KOPT-K1 (cell line): Measurements from ENCODE around the gene EFNA2.
"Not testable (repeated sequence)": the region's sequence is repeated elsewhere in the genome, so short reads cannot be mapped to it uniquely, and the experiment has no call there.

Experiments
- H3K27ac ChIP-seq: fragments of 200-600 bp; sonication (generic); 2 replicates; pipeline ENCODE4 v1.5.1; 2016; ENCODE audit warnings: antibody characterized with exemption, mild to moderate bottlenecking, low read depth, low read length; ENCODE audit not compliant: poor library complexity, severe bottlenecking
- H3K36me3 ChIP-seq: fragments of 200-600 bp; sonication (generic); 2 replicates; pipeline ENCODE4 v1.5.1; 2017; ENCODE audit warnings: antibody characterized with exemption, mild to moderate bottlenecking, low read length, moderate library complexity; ENCODE audit not compliant: insufficient read depth
- H3K9me3 ChIP-seq: fragments of 200-600 bp; sonication (generic); 2 replicates; pipeline ENCODE4 v1.5.1; 2017; ENCODE audit warnings: antibody characterized with exemption, low read length, mild to moderate bottlenecking; ENCODE audit not compliant: insufficient read depth, poor library complexity, severe bottlenecking

EFNA2 gene

GRCh38 chr19:1317274-1318003, 31.8 kb downstream of the EFNA2 start:
- Histone ChIP-seq H3K9me3 (no peaks in the 10 kb centered on the region), H3K27ac (no peak overlapping the region), H3K36me3 (no peaks in the 10 kb centered on the region)

- Histone ChIP-seq H3K27ac (no peak overlapping the region), H3K36me3 (no peaks in the 10 kb centered on the region), H3K9me3 (no peaks in the 10 kb centered on the region)
Observed at GRCh38 chr19:1318678-1319471, 33.2 kb downstream of the EFNA2 start.

- not testable (repeated sequence) for H3K9me3 ChIP-seq, H3K36me3 ChIP-seq, H3K27ac ChIP-seq
Observed at GRCh38 chr19:1320282-1320650, 34.6 kb downstream of the EFNA2 start.

GRCh38 chr19:1321539-1321938, 35.9 kb downstream of the EFNA2 start:
- Histone ChIP-seq H3K27ac (no peak overlapping the region), H3K9me3 (no peaks in the 10 kb centered on the region), H3K36me3 (no peaks in the 10 kb centered on the region)

- H3K27ac ChIP-seq: no peak overlapping the region
- H3K9me3 ChIP-seq: no peaks in the 10 kb centered on the region
- no peaks in the 10 kb centered on the region for H3K36me3 ChIP-seq
Observed at GRCh38 chr19:1322198-1322981, 36.7 kb downstream of the EFNA2 start.

- H3K9me3 ChIP-seq: no peaks in the 10 kb centered on the region
- H3K36me3 ChIP-seq: no peaks in the 10 kb centered on the region
- no peak overlapping the region for H3K27ac ChIP-seq
Observed at GRCh38 chr19:1324249-1324805, 38.7 kb downstream of the EFNA2 start.

GRCh38 chr19:1324806-1325567, 39.3 kb downstream of the EFNA2 start:
- no peaks in the 10 kb centered on the region for H3K9me3 ChIP-seq
- no peaks in the 10 kb centered on the region for H3K36me3 ChIP-seq
- H3K27ac ChIP-seq: no peak overlapping the region

GRCh38 chr19:1325568-1326294, 40.1 kb downstream of the EFNA2 start:
- no peaks in the 10 kb centered on the region for H3K36me3 ChIP-seq
- no peak overlapping the region for H3K27ac ChIP-seq
- no peaks in the 10 kb centered on the region for H3K9me3 ChIP-seq

GRCh38 chr19:1327125-1327524, 41.5 kb downstream of the EFNA2 start:
- H3K27ac ChIP-seq: no peak overlapping the region
- H3K9me3 ChIP-seq: no peaks in the 10 kb centered on the region
- no peaks in the 10 kb centered on the region for H3K36me3 ChIP-seq

GRCh38 chr19:1332208-1332607, 46.5 kb downstream of the EFNA2 start:
- H3K9me3 ChIP-seq, H3K36me3 ChIP-seq, H3K27ac ChIP-seq: not testable (repeated sequence)

- H3K36me3 ChIP-seq: no peaks in the 10 kb centered on the region
- H3K9me3 ChIP-seq: no peaks in the 10 kb centered on the region
- H3K27ac ChIP-seq: no peak overlapping the region
Observed at GRCh38 chr19:1336079-1336684, 50.5 kb downstream of the EFNA2 start.

GRCh38 chr19:1340681-1341469, 55.2 kb downstream of the EFNA2 start:
- Histone ChIP-seq H3K36me3 (no peaks in the 10 kb centered on the region), H3K27ac (no peak overlapping the region), H3K9me3 (no peaks in the 10 kb centered on the region)

GRCh38 chr19:1343041-1343440, 57.4 kb downstream of the EFNA2 start:
- no peaks in the 10 kb centered on the region for H3K9me3 ChIP-seq
- no peaks in the 10 kb centered on the region for H3K36me3 ChIP-seq
- H3K27ac ChIP-seq: no peak overlapping the region
